GM21360 (cell line): Measurements from ENCODE around the gene TBC1D7.
A peak's percentile ranks its signal among the peaks of the same experiment; 100 is the strongest.

Experiments used
- ATAC-seq: cut with Tn5 transposase; IDR thresholded peaks from one replicate; pipeline ENCODE4 v1.9.1; 2021; ENCODE audit warnings: mild to moderate bottlenecking, moderate library complexity; ENCODE audit not compliant: unreplicated experiment

The TBC1D7 gene

GRCh38 chr6:13273931-13274706, 54.2 kb downstream of the TBC1D7 start:
- peak; percentile 54 for ATAC-seq

GRCh38 chr6:13273202-13273930, 55.0 kb downstream of the TBC1D7 start:
- ATAC-seq, result peak; percentile 2

GRCh38 chr6:13272131-13273046, 55.9 kb downstream of the TBC1D7 start:
- ATAC-seq, result peak; percentile 57

GRCh38 chr6:13268913-13269518, 59.3 kb downstream of the TBC1D7 start:
- ATAC-seq, result no peak

GRCh38 chr6:13267142-13267651, 61.1 kb downstream of the TBC1D7 start:
- no peak for ATAC-seq

GRCh38 chr6:13263669-13264068, 64.7 kb downstream of the TBC1D7 start:
- ATAC-seq, result no peak

- ATAC-seq, result no peak
Observed at GRCh38 chr6:13262302-13263230, 65.8 kb downstream of the TBC1D7 start.

- ATAC-seq, result peak; percentile 43
Observed at GRCh38 chr6:13261464-13261994, 66.8 kb downstream of the TBC1D7 start.

- no peak for ATAC-seq
Observed at GRCh38 chr6:13260831-13261230, 67.5 kb downstream of the TBC1D7 start.

- ATAC-seq, result no peak
Observed at GRCh38 chr6:13260101-13260598, 68.2 kb downstream of the TBC1D7 start.

- ATAC-seq, result peak; percentile 54
Observed at GRCh38 chr6:13259393-13259792, 68.9 kb downstream of the TBC1D7 start.

GRCh38 chr6:13256266-13257001, 71.9 kb downstream of the TBC1D7 start:
- no peak for ATAC-seq
